HG03280 (cell line): ENCODE results near the gene DSTN.

ENCODE experiments used
- ATAC-seq: cut with Tn5 transposase; IDR thresholded peaks from one replicate; pipeline ENCODE4 v1.9.1; 2021; ENCODE audit warnings: mild to moderate bottlenecking, moderate library complexity; ENCODE audit not compliant: unreplicated experiment

DSTN gene

DNA sequence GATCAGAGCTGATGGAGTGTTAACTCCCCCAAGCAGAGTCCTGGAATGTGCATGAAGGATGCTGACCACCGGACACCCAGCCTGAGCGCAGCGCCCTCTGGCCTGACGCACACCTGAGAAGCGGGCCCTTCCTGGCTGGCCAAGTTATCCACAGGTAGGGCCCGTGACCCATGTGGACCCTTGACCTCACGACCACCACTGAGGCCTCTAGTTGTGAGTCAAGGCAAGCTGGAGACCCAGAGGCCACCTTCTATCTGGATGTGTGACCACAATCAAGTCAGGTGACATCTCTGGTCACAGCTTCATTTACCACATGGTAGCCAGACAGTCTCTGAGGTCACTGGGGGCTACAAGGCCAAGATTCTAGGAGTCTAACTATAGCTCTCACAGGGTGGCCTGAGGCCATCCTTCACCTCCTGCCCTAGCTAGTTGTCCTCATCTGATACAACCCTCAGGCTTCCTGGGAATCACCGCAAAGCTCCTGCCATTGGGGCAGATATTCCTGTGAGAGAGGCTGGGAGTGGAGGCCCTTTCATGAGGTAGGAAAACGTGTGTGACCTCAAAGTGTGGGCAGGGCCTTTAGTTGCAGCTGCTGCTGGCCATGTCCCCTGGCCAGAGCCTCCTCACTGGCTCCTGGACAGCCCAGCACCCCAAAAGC is 53.1 kb downstream of the DSTN start:
- no peak for ATAC-seq

- ATAC-seq: no peak
These were observed 54.2 kb downstream of the DSTN start for GRCh38 chr20:17624070-17624469.

GRCh38 chr20:17624551-17625245 is 54.8 kb downstream of the DSTN start:
- ATAC-seq: no peak

DNA sequence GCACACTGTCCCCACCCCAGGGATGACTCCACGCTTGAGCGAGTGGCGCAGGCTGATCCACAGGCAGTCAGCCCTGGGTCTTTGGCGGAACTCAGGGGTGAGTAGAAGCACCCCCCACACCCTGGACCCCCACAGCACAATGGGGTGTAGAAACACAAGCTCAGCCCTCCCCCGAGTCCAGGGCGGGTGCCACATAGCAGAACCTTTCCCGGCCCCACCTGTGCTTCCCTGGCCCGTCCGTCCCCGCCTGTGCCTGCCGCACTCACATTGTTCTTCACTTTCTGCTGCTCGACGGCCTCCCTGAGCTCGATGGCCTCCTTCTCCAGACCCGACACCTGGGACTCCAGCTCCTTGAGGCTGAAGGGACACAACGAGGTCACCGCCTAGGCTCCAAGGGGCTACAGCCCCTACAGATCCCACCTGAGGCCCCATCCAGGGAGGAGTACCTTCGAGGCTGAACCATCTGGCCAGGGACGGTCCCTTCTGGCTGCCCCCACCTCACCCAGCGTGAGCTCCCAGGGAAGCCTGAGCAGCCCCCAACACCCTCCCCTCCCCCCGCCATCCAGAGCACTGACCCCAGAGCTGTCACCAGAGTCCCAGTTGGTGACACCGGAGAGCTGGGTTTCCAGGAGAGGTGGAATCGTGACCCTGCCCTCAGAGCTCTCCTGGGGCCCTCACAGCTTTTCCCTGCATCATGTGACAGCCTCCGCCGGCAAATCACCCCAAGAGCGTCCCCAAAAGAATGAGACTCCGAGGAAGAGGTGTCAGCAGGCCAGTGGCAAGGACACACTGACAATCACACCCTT is 55.6 kb downstream of the DSTN start:
- no peak for ATAC-seq

- ATAC-seq: no peak
These were observed 56.5 kb downstream of the DSTN start for GRCh38 chr20:17626217-17627007.

GRCh38 chr20:17627101-17627955 is 57.5 kb downstream of the DSTN start:
- no peak for ATAC-seq

GRCh38 chr20:17628101-17628841 is 58.4 kb downstream of the DSTN start:
- no peak for ATAC-seq

DNA sequence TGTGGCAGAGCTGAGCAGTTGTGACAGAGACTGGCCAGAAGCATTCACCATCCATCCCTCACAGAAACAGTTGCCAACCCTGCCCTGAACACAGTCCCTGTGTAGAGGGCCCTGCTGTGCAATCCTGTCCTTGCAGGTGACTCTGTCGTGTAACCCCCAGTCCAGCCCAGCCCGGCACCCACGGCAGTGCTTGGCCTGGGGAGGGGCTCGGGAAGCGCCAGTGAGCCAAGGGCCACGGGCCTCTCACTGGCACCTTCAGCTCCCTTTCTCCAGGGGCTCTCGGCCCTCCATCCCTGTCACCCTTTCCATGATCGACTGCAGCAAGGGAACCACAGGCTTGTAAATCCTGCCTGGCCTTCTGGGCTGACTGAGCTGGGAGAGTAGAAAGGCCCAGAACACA is 59.1 kb downstream of the DSTN start:
- ATAC-seq: no peak

DNA sequence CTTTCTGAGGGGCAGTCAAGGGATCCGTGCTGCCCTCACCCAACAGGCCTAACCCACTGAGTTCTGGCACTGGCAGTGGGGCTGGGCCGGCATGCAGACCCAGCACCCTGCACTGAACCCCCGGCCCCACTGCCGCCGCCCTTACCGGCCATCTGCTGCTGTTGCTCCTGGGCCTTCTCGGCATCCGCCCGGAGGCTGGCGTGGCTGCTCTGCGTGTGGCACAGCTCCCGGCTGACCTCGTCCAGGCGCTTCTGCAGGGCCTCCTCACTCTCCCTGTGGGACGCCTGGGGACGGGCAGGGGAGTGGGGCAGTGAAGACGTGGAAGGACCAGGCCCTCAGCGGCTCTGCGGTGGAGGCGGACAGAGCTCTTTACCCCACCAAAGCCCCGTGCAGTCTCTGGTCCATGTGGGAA is 59.8 kb downstream of the DSTN start:
- no peak for ATAC-seq

DNA sequence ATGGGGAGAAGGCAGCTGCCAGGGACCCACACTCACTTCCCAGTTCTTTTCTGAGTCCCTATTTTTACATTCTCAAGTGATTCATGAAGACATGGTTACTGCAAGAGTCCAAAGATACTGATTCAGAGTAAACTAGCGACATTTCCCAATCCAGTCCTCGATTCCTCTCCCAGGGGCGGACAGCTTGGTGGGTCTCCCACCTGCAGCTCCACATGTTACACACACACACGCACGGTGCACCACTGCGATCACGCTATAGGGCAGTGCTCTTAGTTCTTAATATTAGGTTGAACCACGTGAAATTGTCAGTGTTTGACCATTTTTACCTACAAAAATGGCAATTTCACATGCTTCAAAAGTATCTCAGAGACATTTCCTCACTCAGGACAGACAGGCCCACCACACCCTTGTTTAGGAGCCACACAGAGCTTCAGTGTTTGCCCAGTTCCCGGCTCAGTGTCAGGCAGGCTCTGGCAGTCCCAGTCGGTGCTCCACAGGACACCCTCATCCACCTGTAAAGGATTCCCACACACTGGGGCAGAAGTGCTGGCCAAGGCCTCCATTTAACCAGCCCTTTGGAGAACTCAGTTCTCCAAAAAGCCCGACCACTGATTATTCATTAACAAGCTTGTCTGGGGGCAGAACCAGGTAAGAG is 60.4 kb downstream of the DSTN start:
- ATAC-seq: no peak

DNA sequence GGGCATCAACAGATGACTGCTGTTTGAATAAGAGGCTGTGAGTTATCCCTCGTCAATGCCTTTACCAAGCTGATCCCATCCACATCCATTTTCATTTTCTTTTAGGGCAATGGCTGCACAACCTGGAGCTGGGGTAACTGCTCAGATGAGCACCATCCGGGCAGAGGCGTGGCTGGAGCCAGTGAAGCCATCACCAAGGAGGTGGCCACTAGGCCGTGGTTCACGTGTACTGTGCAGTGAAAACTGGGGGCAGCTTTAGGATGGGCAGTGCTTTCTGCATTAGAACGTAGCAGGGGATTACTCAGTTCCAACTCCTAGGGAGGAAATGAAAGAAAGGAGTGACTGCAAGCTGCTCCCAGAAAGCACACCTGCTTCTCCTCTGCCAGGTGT is 60.9 kb downstream of the DSTN start:
- no peak for ATAC-seq

DNA sequence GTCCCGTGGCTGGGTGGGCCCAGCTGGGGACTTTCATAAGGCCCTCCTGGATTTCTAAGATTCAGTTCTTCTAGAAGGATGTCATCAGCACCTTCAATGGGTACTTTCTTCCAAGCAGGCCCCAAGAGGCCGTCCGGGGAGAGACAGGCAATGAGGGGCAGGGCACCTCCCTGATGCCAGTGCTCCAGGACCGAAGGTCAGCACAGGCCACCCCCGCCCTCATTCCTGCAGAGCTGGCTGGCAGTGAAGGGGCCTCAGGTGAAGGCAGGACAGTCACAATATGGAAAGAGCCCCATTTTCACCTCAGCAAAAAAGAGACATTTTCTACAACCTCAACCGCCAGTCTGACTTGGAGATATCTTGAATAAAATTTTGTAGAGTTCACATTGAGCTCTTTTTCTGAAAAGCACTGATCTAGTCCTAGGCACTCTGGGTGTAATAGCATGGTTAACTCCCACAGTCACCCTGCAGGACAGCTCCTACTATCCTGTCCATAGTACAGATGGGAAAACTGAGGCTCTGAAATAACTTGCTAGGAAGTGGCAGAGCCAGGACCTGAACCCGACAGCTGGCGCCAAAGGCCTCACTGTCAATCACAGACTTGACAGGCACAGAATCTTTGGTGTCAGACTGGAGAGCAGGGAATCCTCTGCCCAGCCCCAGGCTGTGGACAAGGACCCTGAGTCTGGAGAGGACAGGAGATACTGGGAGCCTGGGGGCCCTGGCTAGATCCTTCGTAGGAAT is 61.9 kb downstream of the DSTN start:
- ATAC-seq: no peak

DNA sequence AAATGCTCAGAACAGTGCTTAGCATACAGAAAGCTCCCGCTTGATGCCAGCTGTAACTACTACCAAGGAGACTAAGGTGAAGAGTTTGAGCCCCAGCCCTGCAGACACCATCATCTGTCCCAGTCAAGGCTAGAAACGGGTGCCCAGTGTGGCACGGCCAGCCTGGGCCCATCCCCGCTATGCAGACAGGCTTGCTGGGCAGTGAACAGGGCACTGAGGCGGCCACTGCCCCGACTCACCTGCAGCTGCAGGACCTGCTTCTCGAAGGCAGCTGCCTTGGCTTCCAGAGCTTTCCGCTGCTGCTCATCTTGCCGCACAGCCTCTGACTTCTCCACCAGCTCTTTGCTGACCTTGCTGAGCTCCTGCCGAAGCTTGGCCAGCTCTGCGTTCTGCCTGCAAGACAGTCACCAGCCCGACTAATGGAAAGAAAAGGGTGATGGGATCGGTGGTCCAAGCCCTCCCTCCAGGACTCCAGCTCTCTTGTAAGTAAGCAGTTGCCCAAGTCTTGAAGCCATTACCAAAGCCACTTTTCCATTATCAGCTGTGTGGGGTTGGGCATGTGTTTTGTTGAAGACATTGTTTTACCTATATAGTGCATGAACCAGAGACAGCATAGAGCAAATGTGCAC is 63.5 kb downstream of the DSTN start:
- ATAC-seq: no peak

DNA sequence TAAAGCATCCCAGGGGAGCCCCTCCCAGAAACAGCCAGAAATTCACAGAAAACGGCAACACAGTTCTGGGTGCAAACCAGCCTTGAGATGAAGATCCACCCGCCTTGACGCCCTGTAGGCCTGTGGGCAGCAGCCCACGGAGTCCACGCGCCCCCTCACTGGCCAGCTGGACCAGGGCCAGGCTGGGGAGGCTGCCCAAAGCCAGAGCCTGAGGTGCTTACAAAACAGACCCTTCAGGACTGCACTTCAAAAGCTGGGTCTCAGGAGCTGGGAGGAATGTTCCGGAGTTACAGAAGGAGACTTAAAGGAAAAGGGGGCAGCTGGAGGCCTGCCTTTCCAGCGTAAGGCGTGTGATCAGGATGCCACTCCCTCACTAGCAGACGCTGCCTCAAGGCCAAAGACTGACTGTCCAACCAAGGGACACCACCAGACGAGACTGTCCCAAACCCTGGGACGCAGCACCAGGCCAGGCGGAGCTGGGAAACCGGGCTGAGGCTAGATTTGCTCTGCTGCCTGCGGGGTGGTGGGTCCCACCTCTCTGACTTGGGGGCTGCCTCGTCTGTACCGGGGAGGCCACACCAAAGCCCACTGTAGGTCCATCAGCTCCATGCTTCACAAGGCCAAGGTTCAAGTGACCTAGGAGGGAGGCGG is 64.1 kb downstream of the DSTN start:
- ATAC-seq: no peak

- ATAC-seq: no peak
These were observed 64.9 kb downstream of the DSTN start for GRCh38 chr20:17634661-17635331.

DNA sequence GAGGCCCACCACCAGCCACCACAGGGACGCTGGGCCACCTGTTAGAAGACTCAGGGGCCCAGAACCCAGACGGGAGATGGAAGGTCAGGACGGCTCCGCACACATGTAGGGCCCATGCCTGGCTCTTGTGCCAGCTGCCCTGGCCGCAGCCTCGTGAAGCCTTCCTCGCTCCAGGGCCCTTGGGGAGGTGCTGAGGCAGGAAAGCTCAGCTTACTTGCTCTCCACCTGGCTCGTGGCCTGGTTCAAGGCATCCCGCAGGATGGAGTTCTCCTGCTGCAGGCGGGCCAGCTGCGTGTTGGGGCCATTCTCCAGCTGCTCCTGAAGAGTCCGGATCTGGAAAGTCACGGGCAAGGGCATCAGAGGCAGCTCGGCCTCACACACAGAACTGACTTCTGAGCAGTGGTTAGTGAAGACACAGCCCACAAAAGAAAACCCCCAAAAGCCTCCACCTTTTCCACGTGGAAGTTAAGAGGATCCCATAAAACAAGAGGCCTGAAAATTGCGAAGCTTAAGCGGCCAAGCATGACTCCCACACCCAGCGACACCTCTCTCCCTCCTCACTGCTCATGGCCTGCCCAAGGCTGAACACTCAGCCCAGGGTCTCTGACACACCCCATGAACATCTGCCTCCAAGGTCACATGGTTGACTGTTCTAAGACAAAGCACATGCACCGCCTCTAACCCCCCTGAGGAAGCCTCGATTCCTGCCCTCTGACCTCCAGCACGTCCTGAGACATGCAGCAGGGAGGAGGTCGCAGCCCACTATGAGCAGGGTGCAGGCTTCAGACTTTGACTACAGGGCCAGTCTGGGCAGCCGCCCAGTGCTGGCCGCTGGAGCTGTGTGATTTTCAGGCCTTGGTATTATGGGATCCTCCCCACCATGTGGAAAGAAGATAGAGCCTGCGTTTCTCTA is 65.7 kb downstream of the DSTN start:
- no peak for ATAC-seq
